ENCODE measurements around the gene OGFOD3.

DNA sequence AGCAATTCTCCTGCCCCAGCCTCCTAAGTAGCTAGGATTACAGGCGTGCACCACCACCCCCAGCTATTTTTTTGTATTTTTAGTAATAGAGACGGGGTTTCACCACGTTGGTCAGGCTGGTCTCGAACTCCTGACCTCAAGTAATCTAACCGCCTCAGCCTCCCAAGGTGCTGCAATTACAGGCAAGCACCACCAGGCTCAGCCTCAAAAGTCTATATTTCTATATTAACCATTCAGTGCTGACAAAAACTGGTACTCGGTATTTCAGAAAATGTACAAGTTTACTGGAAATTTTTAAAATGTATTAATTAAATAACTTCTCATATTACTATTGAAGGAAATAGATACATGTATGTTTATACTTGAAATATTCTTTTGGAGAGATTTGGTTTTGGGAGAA is 1.6 kb downstream of the OGFOD3 start:
- TF ChIP-seq, protein P1, sequence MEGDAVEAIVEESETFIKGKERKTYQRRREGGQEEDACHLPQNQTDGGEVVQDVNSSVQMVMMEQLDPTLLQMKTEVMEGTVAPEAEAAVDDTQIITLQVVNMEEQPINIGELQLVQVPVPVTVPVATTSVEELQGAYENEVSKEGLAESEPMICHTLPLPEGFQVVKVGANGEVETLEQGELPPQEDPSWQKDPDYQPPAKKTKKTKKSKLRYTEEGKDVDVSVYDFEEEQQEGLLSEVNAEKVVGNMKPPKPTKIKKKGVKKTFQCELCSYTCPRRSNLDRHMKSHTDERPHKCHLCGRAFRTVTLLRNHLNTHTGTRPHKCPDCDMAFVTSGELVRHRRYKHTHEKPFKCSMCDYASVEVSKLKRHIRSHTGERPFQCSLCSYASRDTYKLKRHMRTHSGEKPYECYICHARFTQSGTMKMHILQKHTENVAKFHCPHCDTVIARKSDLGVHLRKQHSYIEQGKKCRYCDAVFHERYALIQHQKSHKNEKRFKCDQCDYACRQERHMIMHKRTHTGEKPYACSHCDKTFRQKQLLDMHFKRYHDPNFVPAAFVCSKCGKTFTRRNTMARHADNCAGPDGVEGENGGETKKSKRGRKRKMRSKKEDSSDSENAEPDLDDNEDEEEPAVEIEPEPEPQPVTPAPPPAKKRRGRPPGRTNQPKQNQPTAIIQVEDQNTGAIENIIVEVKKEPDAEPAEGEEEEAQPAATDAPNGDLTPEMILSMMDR (IDR thresholded peaks at IDR 0.05; ENCODE audit: extremely low read depth in 1 of 2, insufficient read depth in 1 of 2, low read depth in 1 of 2, low read length in 2 of 2): no peak
- no peak for TF ChIP-seq POLR2A (IDR thresholded peaks at IDR 0.05; ENCODE audit: low read depth, low read length)
- TF ChIP-seq GATA2 (IDR thresholded peaks at IDR 0.05; ENCODE audit: insufficient read depth, insufficient read length, low read depth, low read length): no peak
- no peak for TF ChIP-seq POLR2AphosphoS5 (IDR thresholded peaks at IDR 0.05; ENCODE audit: insufficient read depth, low read depth, low read length)
- TF ChIP-seq EZH2 (IDR thresholded peaks at IDR 0.05; ENCODE audit: borderline replicate concordance, low read depth, low read length, severe bottlenecking): no peak

Data from endothelial cell of umbilical vein (primary cell).